K562 (cell line): Measurements from ENCODE around the gene PDE4D. TPM values are rescaled to one million over a fixed set of nuclear protein-coding genes. Genes with fewer than 3 reads are reported as not detected.

ENCODE experiments used
- ATAC-seq: fragments of 200-7000 bp; cut with Tn5 transposase; 3 replicates; pipeline ENCODE4 v1.9.1; 2020; ENCODE audit warnings: moderate library complexity
- BruUV-seq: library from RNA; stranded (reverse); fragments of 400-500 nt; replicated peaks from 2 replicates; lab custom pipeline; 2021; lab: Mats Ljungman, UMichigan
- CTCF ChIA-PET: fragments of 300-600 bp; formaldehyde crosslinking; extraction: SDS; loops from one replicate; lab custom pipeline; 2021; ENCODE audit warnings: low intra/inter-chr PET ratio; lab: Yijun Ruan, JAX
- POLR2A ChIA-PET: fragments of 300-600, 350-650 bp; sonication (Branson Sonifier 250); formaldehyde crosslinking; extraction: SDS; loops from one replicate; lab custom pipeline; 2021; ENCODE audit warnings: antibody characterized with exemption, inconsistent platforms; lab: Yijun Ruan, JAX
- DNase-seq, 4 experiments: peaks; one replicate each; pipeline versions ENCODE4 v3.0.0 to v3.0.0-alpha.2; 2011 to 2018; ENCODE audit warnings: low spot score in 3 of 4, mixed read lengths in 3 of 4; ENCODE audit errors: extremely low read depth in 1 of 4
- FAIRE-seq: peaks from 2 replicates; lab custom pipeline; 2011; peaks lifted over from hg19 to GRCh38; lab: Jason Lieb, UNC
- H2AFZ ChIP-seq: 2 replicates; pipeline ENCODE4 v1.6.0; 2011; ENCODE audit warnings: low read depth, low read length, control low read depth, inconsistent platforms
- H3K27ac ChIP-seq: fragments of 200-600 bp; 3 replicates; pipeline ENCODE4 v1.8.0; 2011; ENCODE audit warnings: low read depth, mild to moderate bottlenecking, control low read depth, inconsistent platforms, low read length, moderate library complexity, mixed read lengths; ENCODE audit errors: extremely low read depth
- H3K27me3 ChIP-seq, 2 experiments: fragments of 300-600 bp in 1 of 2; 2 replicates in 1 of 2; 3 replicates in 1 of 2; pipeline versions ENCODE4 v1.6.0 to v1.8.0; 2011; ENCODE audit warnings: inconsistent platforms in 2 of 2, low read length in 2 of 2, mild to moderate bottlenecking in 1 of 2, mixed read lengths in 1 of 2, moderate library complexity in 1 of 2; ENCODE audit not compliant: control insufficient read depth in 2 of 2, insufficient read depth in 2 of 2
- H3K36me3 ChIP-seq: fragments of 300-600 bp; 3 replicates; pipeline ENCODE4 v1.8.0; 2011; ENCODE audit warnings: mild to moderate bottlenecking, low read length, inconsistent platforms; ENCODE audit not compliant: control insufficient read depth, insufficient read depth
- H3K4me1 ChIP-seq, 2 experiments: fragments of 200-600 bp in 1 of 2; replicated peaks in 1 of 2; 2 replicates in 1 of 2; 3 replicates in 1 of 2; pipeline versions ENCODE4 v1.5.1 to v1.8.0; 2011; ENCODE audit warnings: inconsistent platforms in 2 of 2, low read length in 2 of 2, mild to moderate bottlenecking in 1 of 2, mixed read lengths in 1 of 2, moderate library complexity in 1 of 2; ENCODE audit not compliant: control insufficient read depth in 2 of 2, insufficient read depth in 2 of 2
- H3K4me2 ChIP-seq: 2 replicates; pipeline ENCODE4 v1.6.1; 2011; ENCODE audit warnings: low read length, control low read depth, inconsistent platforms, mixed read lengths; ENCODE audit not compliant: insufficient read depth
- H3K4me3 ChIP-seq: fragments of 200-600 bp; sonication (generic), shearing (Covaris generic); 2 replicates; pipeline ENCODE4 v1.5.1; 2016; ENCODE audit warnings: control low read depth, inconsistent platforms
- H3K79me2 ChIP-seq: fragments of 200-600 bp; 3 replicates; pipeline ENCODE4 v1.8.0; 2011; ENCODE audit warnings: low read length, inconsistent platforms; ENCODE audit not compliant: control insufficient read depth, insufficient read depth
- H3K9ac ChIP-seq, 2 experiments: 2 replicates each; pipeline versions ENCODE4 v1.6.0 to v1.6.1; 2011; ENCODE audit warnings: low read depth in 2 of 2, low read length in 2 of 2, control low read depth in 1 of 2, inconsistent platforms in 1 of 2, mild to moderate bottlenecking in 1 of 2, mixed read lengths in 1 of 2; ENCODE audit not compliant: insufficient read depth in 1 of 2
- H3K9me1 ChIP-seq: one replicate; pipeline ENCODE4 v1.6.0; 2011; ENCODE audit warnings: inconsistent platforms, mild to moderate bottlenecking, low read length, moderate library complexity; ENCODE audit not compliant: control insufficient read depth, insufficient read depth
- H3K9me3 ChIP-seq: replicated peaks from 2 replicates; pipeline ENCODE4 v1.5.1; 2011; ENCODE audit warnings: low read depth, low read length, inconsistent platforms; ENCODE audit not compliant: control insufficient read depth, insufficient read depth
- H4K20me1 ChIP-seq: replicated peaks from 2 replicates; pipeline ENCODE4 v1.6.1; 2011; ENCODE audit warnings: low read length, inconsistent platforms, mixed read lengths; ENCODE audit not compliant: control insufficient read depth, insufficient read depth
- BRF2 ChIP-seq: IDR thresholded peaks from 3 replicates; pipeline ENCODE4 v1.6.1; 2011; ENCODE audit warnings: borderline replicate concordance, mild to moderate bottlenecking; ENCODE audit not compliant: insufficient read length, insufficient read depth
- CBX3 ChIP-seq, 2 experiments: IDR thresholded peaks; 1 replicate in 1 of 2; 2 replicates in 1 of 2; pipeline ENCODE4 v1.6.1; 2012; ENCODE audit warnings: inconsistent platforms in 2 of 2, low read length in 2 of 2, borderline replicate concordance in 1 of 2, control low read depth in 1 of 2
- COPS2 ChIP-seq: fragments of 450-650 bp; conservative IDR thresholded peaks from 2 replicates; pipeline ENCODE4 v1.6.1; 2016; ENCODE audit warnings: mild to moderate bottlenecking, moderate library complexity
- DMBX1 ChIP-seq: fragments of 250-450 bp; sonication (Bioruptor Pico); IDR thresholded peaks from 2 replicates; pipeline ENCODE4 v1.8.0; 2022; ENCODE audit warnings: inconsistent platforms, mild to moderate bottlenecking, moderate library complexity, borderline replicate concordance
- E2F4 ChIP-seq: sonication (generic); formaldehyde crosslinking; IDR thresholded peaks from 2 replicates; pipeline ENCODE4 v1.8.0; 2022; ENCODE audit warnings: mild to moderate bottlenecking, low read depth, missing genetic modification reagents
- NFE2L1 ChIP-seq: fragments of 450-650 bp; IDR thresholded peaks from 2 replicates; pipeline ENCODE4 v1.6.1; 2016; ENCODE audit warnings: missing genetic modification characterization, low read depth, mild to moderate bottlenecking, missing compliant biosample characterization, moderate library complexity, borderline replicate concordance
- SRSF3 ChIP-seq: fragments of 200-400 bp; formaldehyde crosslinking; IDR thresholded peaks from 2 replicates; pipeline ENCODE4 v1.6.1; 2016; ENCODE audit warnings: mild to moderate bottlenecking, low read length, moderate library complexity; ENCODE audit not compliant: insufficient read depth
- STAG1 ChIP-seq: sonication (generic); formaldehyde crosslinking; IDR thresholded peaks from 2 replicates; pipeline ENCODE4 v1.5.0; 2020; ENCODE audit warnings: missing genetic modification reagents, borderline replicate concordance
- ZC3H8 ChIP-seq: fragments of 450-650 bp; IDR thresholded peaks from 2 replicates; pipeline ENCODE4 v1.6.1; 2017
- ZEB2 ChIP-seq: fragments of 450-650 bp; IDR thresholded peaks from 2 replicates; pipeline ENCODE4 v1.6.1; 2016
- WGBS: fragments of 100-300 bp; shearing (Covaris generic); methylation state at CpG from one replicate; pipeline ENCODE4 v1.1.6; 2016; ENCODE audit warnings: low coverage, mixed read lengths; ENCODE audit not compliant: insufficient coverage; ENCODE audit errors: missing lambda C conversion rate; 5-methylcytosine and 5-hydroxymethylcytosine counted together
- in situ Hi-C: fragments of 300-500 bp; cut with MboI; formaldehyde crosslinking; loops from 4 replicates; pipeline ENCODE4 v1.15.0; 2018; ENCODE audit warnings: inconsistent platforms, mixed read lengths
- intact Hi-C: fragments of 100-400 bp; cut with micrococcal nuclease; formaldehyde crosslinking; loops from 2 replicates; pipeline ENCODE4 v1.14.2; 2022
- polyA plus RNA-seq, 8 experiments: library from polyadenylated mRNA; depleted of rRNA in 4 of 8; stranded (reverse) in 5 of 8; unstranded in 3 of 8; fragments of >200 nt; fragmentation: Nextera tagmentation in 2 of 8; fragmentation: Illumina TruSeq in 1 of 8; extraction: Ambion mirVana in 2 of 8; extraction: Trizol in 1 of 8; gene quantifications; 2 replicates each; pipeline versions ENCODE4 v1.2.1 to v1.2.3, GENCODE V29; 2011 to 2014; ENCODE audit warnings: inconsistent platforms in 1 of 8, missing spikeins in 1 of 8
- total RNA-seq, 7 experiments: library from RNA; depleted of rRNA in 6 of 7; stranded (reverse); fragments of >200 nt in 6 of 7; fragmentation: Illumina TruSeq in 2 of 7; extraction: Trizol in 2 of 7; gene quantifications; 2 replicates each; pipeline versions ENCODE4 v1.2.1 to v1.2.3, GENCODE V29; 2011 to 2021; ENCODE audit warnings: low replicate concordance in 1 of 7

The PDE4D gene
- total and polyA plus RNA-seq, 9 of the 15 experiments (the other 6 are each of a cell fraction or from before 2014, with no cell fraction given) = 0.04 to 0.46 (median 0.13) TPM

GRCh38 chr5:59789894-59790293, 103.6 kb downstream of the PDE4D start:
- H3K9me1 ChIP-seq = no peaks in the 10 kb centered on the region
- no TSS peak for BruUV-seq
- intact Hi-C loops = no loop called here
- H2AFZ ChIP-seq = no peak overlapping the region
- POLR2A ChIA-PET = no interaction called here
- FAIRE-seq (no peak), ATAC-seq (no peak), DNase-seq (no peak)
- no peaks in the 10 kb centered on the region for H3K79me2 ChIP-seq
- no peaks in the 10 kb centered on the region for H3K4me1 ChIP-seq
- no peak overlapping the region for H3K4me3 ChIP-seq
- no peaks in the 10 kb centered on the region for H3K27me3 ChIP-seq
- CTCF ChIA-PET = no interaction called here
- 0% methylated on average over 2 of the region's 2 CpGs for WGBS
- H4K20me1 ChIP-seq = no peaks in the 10 kb centered on the region
- no peaks in the 10 kb centered on the region for H3K36me3 ChIP-seq
- H3K9ac ChIP-seq = no peak overlapping the region
- TF ChIP-seq STAG1 (CRISPR knock-in tag) = no peak
- TF ChIP-seq SRSF3 = no peak
- no peak for TF ChIP-seq ZC3H8
- TF ChIP-seq E2F4 (CRISPR knock-in tag) = no peak
- TF ChIP-seq COPS2 = no peak
- no peak for TF ChIP-seq NFE2L1
- no peak for TF ChIP-seq BRF2
- TF ChIP-seq CBX3 (IDR thresholded peaks at IDR 0.05; ENCODE audit: borderline replicate concordance in 1 of 2, low read length in 2 of 2) = no peak
- no peak for TF ChIP-seq DMBX1 (CRISPR knock-in tag)
- TF ChIP-seq ZEB2 = no peak
- in situ Hi-C loops = loop anchor here (25.0 kb wide), 1 partner anchor 903 kb away; no protein-coding TSS in a partner anchor
- H3K4me2 ChIP-seq = no peak overlapping the region
- H3K27ac ChIP-seq = no peak overlapping the region
- H3K9me3 ChIP-seq = no peaks in the 10 kb centered on the region
